Measurements from ENCODE around the gene TCL1A. TPM values are rescaled to one million over a fixed set of nuclear protein-coding genes. Genes with fewer than 3 reads are reported as not detected.

The TCL1A gene
- total RNA-seq, 2 experiments from 2014 or later: not detected

DNA sequence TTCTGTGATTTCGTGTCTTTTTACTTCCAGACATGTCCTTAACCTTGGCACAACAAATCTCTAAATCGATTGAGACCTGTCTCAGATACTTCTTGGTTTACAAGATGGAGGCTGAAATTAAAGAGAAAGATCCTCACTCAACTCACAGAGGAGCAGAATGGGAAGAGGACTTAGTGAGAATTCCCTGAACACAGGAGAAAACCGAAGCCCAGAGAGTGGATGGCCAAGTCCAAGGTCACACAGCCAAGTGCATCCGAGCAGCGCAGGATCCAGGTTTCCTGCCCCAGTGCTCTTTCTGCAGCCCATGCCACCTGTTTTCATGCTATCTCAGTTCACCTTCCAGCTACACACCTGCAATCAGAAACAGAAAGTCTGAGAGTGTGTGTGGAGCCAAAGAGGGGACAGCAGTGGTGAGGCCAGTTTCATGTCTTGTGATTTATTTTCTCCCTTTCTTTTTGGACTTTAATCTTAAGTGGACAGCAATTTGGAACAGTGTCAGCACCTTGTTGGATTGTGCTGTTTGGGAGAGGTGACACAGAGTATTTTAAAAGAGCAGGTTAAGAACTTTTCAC lies 50.6 kb downstream of the TCL1A start:
- H3K4me1 Mint-ChIP-seq: peaks cover 9% of the 10 kb centered on the region
- no peaks in the 10 kb centered on the region for H3K36me3 Mint-ChIP-seq (ENCODE audit: low read depth)
- H3K4me3 Mint-ChIP-seq: no peak overlapping the region
- ChIA-PET CTCF (no interaction called here), POLR2A (no interaction called here)
- H3K27ac Mint-ChIP-seq: no peak overlapping the region
- DNase-seq: no peak
- no peaks in the 10 kb centered on the region for H3K27me3 Mint-ChIP-seq
- no peaks in the 10 kb centered on the region for H3K9me3 Mint-ChIP-seq

DNA sequence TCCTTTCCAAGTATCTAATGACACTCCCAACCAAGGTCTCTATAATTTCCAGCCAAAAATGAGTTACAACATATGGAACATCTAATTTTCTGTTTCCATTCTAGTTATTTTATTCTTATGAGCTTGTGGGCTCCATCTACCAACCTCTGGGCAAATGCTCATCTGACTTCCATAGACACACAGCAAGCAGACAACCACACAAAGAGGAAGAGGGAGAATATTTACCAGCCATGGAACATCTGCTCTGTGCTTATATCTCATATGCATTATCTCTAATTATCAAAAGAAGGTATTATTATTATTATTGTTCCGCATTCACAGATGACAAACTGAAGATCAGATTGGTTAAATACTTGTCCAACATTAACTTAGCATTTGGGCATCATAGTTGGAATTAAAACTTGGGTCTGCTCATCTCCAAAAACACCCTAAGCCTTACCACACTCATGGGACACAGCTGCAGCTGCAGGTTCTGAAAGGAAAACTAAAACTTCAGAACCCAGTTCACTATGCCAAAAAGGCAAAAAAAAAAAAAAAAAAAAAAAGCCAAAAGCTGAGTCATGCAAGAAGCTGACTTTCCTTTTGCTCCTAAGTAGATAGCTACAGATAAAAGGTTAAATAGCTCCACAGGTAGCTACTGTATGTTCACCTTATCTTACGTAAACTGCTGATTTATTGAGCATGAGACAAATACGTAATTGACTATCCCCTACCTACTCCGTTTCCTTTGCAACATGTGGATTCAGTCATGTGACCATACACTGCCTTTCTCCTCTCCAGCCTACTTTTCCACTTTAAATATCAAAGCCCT lies 51.3 kb downstream of the TCL1A start:
- ChIA-PET CTCF (interaction anchor here (0.7 kb wide), 1 partner anchor 43 kb away, joined by 3 read pairs; no protein-coding TSS in a partner anchor), POLR2A (no interaction called here)
- DNase-seq: no peak
- H3K4me1 Mint-ChIP-seq: peaks cover 9% of the 10 kb centered on the region
- H3K27me3 Mint-ChIP-seq: no peaks in the 10 kb centered on the region
- no peaks in the 10 kb centered on the region for H3K36me3 Mint-ChIP-seq (ENCODE audit: low read depth)
- H3K9me3 Mint-ChIP-seq: no peaks in the 10 kb centered on the region
- H3K27ac Mint-ChIP-seq: no peak overlapping the region
- H3K4me3 Mint-ChIP-seq: no peak overlapping the region

DNA sequence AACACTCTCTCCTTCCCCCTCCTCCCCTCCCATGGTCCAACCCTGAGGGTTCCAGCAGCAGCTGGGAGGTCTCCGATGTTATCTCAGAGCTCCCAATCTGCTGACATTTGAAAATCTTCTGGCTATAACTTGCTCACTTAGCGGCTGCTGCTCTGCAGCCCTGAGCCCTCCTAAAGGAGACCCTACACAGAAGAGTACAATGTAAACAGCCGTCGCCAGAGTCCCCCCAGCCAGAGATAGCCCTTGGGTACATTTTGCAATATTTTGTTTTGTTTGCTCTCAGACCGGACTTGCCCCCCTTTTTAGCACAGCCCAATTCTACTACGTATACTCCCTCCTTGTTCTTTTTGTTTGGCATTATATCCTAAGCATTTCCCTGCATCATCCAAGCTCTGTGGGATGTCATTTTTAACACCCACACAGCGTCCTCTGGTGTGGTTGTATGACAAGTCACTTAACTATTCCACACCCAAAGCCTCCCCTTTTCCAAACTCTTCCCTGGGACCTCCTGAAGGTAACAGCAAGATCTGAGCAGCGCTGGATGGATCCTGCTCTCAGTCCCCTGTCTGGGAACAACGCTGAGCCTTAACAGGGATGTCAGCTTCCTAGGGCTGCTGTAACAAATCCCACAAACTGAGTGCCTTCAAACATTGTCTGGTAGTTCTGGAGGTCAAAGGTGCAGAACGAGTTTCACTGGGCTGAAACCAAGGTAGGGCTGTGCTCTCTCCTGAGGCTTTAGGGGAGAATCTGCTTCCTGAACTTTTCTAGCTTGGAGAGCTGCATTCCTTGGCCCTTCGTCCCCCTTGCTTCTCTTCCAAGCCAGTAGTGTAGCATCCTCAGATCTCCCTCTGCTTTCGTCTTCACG lies 53.0 kb downstream of the TCL1A start:
- Mint-ChIP-seq H3K4me1 (peaks cover 9% of the 10 kb centered on the region), H3K9me3 (no peaks in the 10 kb centered on the region), H3K27me3 (peaks cover 4% of the 10 kb centered on the region), H3K36me3 (ENCODE audit: low read depth) (no peaks in the 10 kb centered on the region), H3K27ac (no peak overlapping the region), H3K4me3 (no peak overlapping the region)
- CTCF ChIA-PET: no interaction called here
- no peak for DNase-seq
- POLR2A ChIA-PET: no interaction called here

DNA sequence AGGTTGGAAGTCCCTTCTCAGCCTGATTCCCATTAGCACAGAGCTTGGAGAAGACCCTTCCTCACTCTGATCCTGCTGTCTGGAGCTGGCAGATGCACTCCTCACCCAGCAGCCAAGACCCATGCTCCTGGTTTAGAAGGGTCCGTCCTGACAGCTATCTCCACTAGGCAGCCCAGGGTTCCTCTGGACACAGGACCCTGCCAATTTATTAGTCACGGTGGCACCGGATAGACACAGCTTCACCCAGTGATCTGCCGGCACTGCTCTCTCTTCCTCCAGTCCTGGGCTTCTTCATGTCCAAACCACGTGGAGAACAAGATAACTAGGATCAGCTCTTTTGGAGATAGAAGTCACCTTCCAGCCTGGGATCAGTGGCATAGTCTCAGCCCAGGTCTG lies 53.9 kb downstream of the TCL1A start:
- ChIA-PET CTCF (no interaction called here), POLR2A (no interaction called here)
- H3K36me3 Mint-ChIP-seq (ENCODE audit: low read depth): no peaks in the 10 kb centered on the region
- no peaks in the 10 kb centered on the region for H3K9me3 Mint-ChIP-seq
- peaks cover 9% of the 10 kb centered on the region for H3K4me1 Mint-ChIP-seq
- no peak for DNase-seq
- peaks cover 4% of the 10 kb centered on the region for H3K27me3 Mint-ChIP-seq
- H3K27ac Mint-ChIP-seq: no peak overlapping the region
- no peak overlapping the region for H3K4me3 Mint-ChIP-seq

Other genes starting within 250 kb of the TCL1A start
- 10 to 100 TPM; 81.0 to 95.8 TPM for gene SYNE3, start 197.5 kb downstream of the TCL1A start, total RNA-seq
- gene GLRX5, start 179.1 kb downstream of the TCL1A start, total RNA-seq: 10 to 100 TPM; 36.6 to 51.2 TPM
- gene TCL1B, start 27.7 kb downstream of the TCL1A start, total RNA-seq: not detected
- not detected for gene TUNAR, start 162.7 kb upstream of the TCL1A start, total RNA-seq